IMR-90 (cell line): ENCODE results near the gene CC2D2A. TPM values are rescaled to one million over a fixed set of nuclear protein-coding genes. Genes with fewer than 3 reads are reported as not detected.

ENCODE experiments used
- ATAC-seq: fragments of 200-7000 bp; cut with Tn5 transposase; 2 replicates; pipeline ENCODE4 v1.9.1; 2020; ENCODE audit warnings: low read depth, mild to moderate bottlenecking, moderate library complexity
- BruUV-seq: library from RNA; stranded (reverse); fragments of 400-500 nt; replicated peaks from 2 replicates; lab custom pipeline; 2021; lab: Mats Ljungman, UMichigan
- CTCF ChIA-PET: fragments of 300-600 bp; formaldehyde crosslinking; extraction: SDS; loops from one replicate; lab custom pipeline; 2021; ENCODE audit warnings: antibody characterized with exemption; lab: Yijun Ruan, JAX
- POLR2A ChIA-PET: fragments of 300-600 bp; sonication (Branson Sonifier 250); formaldehyde crosslinking; loops from one replicate; lab custom pipeline; 2022; ENCODE audit warnings: antibody characterized with exemption; ENCODE audit not compliant: unreplicated experiment; lab: Charles Lee
- DNase-seq: peaks from one replicate; pipeline ENCODE4 v3.0.0; 2013
- H2AFZ ChIP-seq: replicated peaks from 2 replicates; pipeline ENCODE3; 2013; ENCODE audit warnings: low read length, mild to moderate bottlenecking; ENCODE audit not compliant: poor library complexity
- H2AK5ac ChIP-seq: 2 replicates; pipeline ENCODE4 v1.6.1; 2013; ENCODE audit warnings: low read depth, low read length, inconsistent platforms
- H2AK9ac ChIP-seq: replicated peaks from 2 replicates; pipeline ENCODE3; 2013; ENCODE audit warnings: mild to moderate bottlenecking, low read depth, low read length, moderate library complexity; ENCODE audit not compliant: poor library complexity
- H2BK120ac ChIP-seq: 2 replicates; pipeline ENCODE4 v1.6.1; 2013; ENCODE audit warnings: low read depth, low read length, inconsistent platforms
- H2BK15ac ChIP-seq: 3 replicates; pipeline ENCODE4 v1.6.1; 2013; ENCODE audit warnings: low read depth, low read length, inconsistent platforms
- H2BK20ac ChIP-seq: 2 replicates; pipeline ENCODE4 v1.6.1; 2013; ENCODE audit warnings: low read depth, mild to moderate bottlenecking, inconsistent platforms, low read length, moderate library complexity
- H2BK5ac ChIP-seq: 2 replicates; pipeline ENCODE4 v1.6.1; 2013; ENCODE audit warnings: mild to moderate bottlenecking, low read depth, low read length, inconsistent platforms; ENCODE audit not compliant: poor library complexity, severe bottlenecking
- H3K14ac ChIP-seq: replicated peaks from 2 replicates; pipeline ENCODE4 v1.6.1; 2013; ENCODE audit warnings: low read depth, low read length, inconsistent platforms
- H3K18ac ChIP-seq: 2 replicates; pipeline ENCODE4 v1.6.1; 2013; ENCODE audit warnings: low read depth, low read length, control low read depth
- H3K23ac ChIP-seq: 2 replicates; pipeline ENCODE4 v1.6.1; 2013; ENCODE audit warnings: low read depth, low read length, inconsistent platforms
- H3K27ac ChIP-seq: 2 replicates; pipeline ENCODE4 v1.5.1; 2013; ENCODE audit warnings: mild to moderate bottlenecking, control low read depth, low read length; ENCODE audit not compliant: insufficient read depth
- H3K27me3 ChIP-seq: 2 replicates; pipeline ENCODE4 v1.6.1; 2013; ENCODE audit warnings: low read length; ENCODE audit not compliant: control insufficient read depth, insufficient read depth
- H3K36me3 ChIP-seq: 2 replicates; pipeline ENCODE4 v1.6.1; 2013; ENCODE audit warnings: low read length, mixed read lengths; ENCODE audit not compliant: control insufficient read depth, insufficient read depth
- H3K4ac ChIP-seq: 2 replicates; pipeline ENCODE4 v1.6.1; 2013; ENCODE audit warnings: low read depth, low read length, inconsistent platforms
- H3K4me1 ChIP-seq: 2 replicates; pipeline ENCODE4 v1.6.1; 2013; ENCODE audit warnings: low read length, mixed read lengths; ENCODE audit not compliant: control insufficient read depth, insufficient read depth
- H3K4me2 ChIP-seq: 2 replicates; pipeline ENCODE4 v1.6.1; 2013; ENCODE audit warnings: low read depth, mild to moderate bottlenecking, control low read depth, low read length, moderate library complexity
- H3K4me3 ChIP-seq: 2 replicates; pipeline ENCODE4 v1.5.1; 2013; ENCODE audit warnings: low read depth, mild to moderate bottlenecking, control low read depth, low read length, moderate library complexity; ENCODE audit not compliant: insufficient read depth
- H3K56ac ChIP-seq: 2 replicates; pipeline ENCODE4 v1.6.1; 2013; ENCODE audit warnings: low read length, inconsistent platforms; ENCODE audit not compliant: insufficient read depth; ENCODE audit errors: extremely low read depth
- H3K79me1 ChIP-seq, 2 experiments: 2 replicates each; pipeline ENCODE4 v1.6.1; 2013; ENCODE audit warnings: low read length in 2 of 2, inconsistent platforms in 1 of 2, low read depth in 1 of 2
- H3K9ac ChIP-seq: 2 replicates; pipeline ENCODE4 v1.6.1; 2013; ENCODE audit warnings: low read depth, low read length, control low read depth
- H3K9me1 ChIP-seq: 2 replicates; pipeline ENCODE4 v1.6.1; 2013; ENCODE audit warnings: low read length, inconsistent platforms; ENCODE audit not compliant: insufficient read depth
- H3K9me3 ChIP-seq: 2 replicates; pipeline ENCODE4 v1.6.1; 2013; ENCODE audit warnings: low read length; ENCODE audit not compliant: control insufficient read depth, insufficient read depth
- H4K20me1 ChIP-seq: 2 replicates; pipeline ENCODE4 v1.6.1; 2013; ENCODE audit warnings: low read length, inconsistent platforms; ENCODE audit not compliant: insufficient read depth
- H4K5ac ChIP-seq: 2 replicates; pipeline ENCODE4 v1.6.1; 2013; ENCODE audit warnings: mild to moderate bottlenecking, low read depth, low read length, control low read depth
- H4K8ac ChIP-seq, 2 experiments: 2 replicates each; pipeline ENCODE4 v1.6.1; 2013; ENCODE audit warnings: low read depth in 2 of 2, low read length in 2 of 2, control low read depth in 1 of 2, inconsistent platforms in 1 of 2
- H4K91ac ChIP-seq: 2 replicates; pipeline ENCODE4 v1.6.1; 2013; ENCODE audit warnings: low read depth, low read length, inconsistent platforms; ENCODE audit not compliant: insufficient read depth
- CEBPB ChIP-seq: IDR thresholded peaks from 2 replicates; pipeline ENCODE4 v1.6.1; 2012; ENCODE audit warnings: low read depth, low read length, improper control_type of control experiment
- CHD1 ChIP-seq: IDR thresholded peaks from 2 replicates; pipeline ENCODE4 v1.6.1; 2012; ENCODE audit warnings: low read depth, low read length, improper control_type of control experiment
- FOS ChIP-seq: fragments of 150-350 bp; IDR thresholded peaks from 2 replicates; pipeline ENCODE4 v1.6.1; 2016; ENCODE audit warnings: low read depth, low read length
- MAFK ChIP-seq: IDR thresholded peaks from 2 replicates; pipeline ENCODE4 v1.6.1; 2012; ENCODE audit warnings: low read depth, low read length, improper control_type of control experiment
- MAZ ChIP-seq: IDR thresholded peaks from 2 replicates; pipeline ENCODE4 v1.6.1; 2012; ENCODE audit warnings: low read depth, mild to moderate bottlenecking, low read length, improper control_type of control experiment, moderate library complexity, borderline replicate concordance
- NFE2L2 ChIP-seq: fragments of 150-350 bp; IDR thresholded peaks from 2 replicates; pipeline ENCODE4 v1.6.1; 2016; ENCODE audit warnings: low read depth, mild to moderate bottlenecking, low read length
- POLR2A ChIP-seq: IDR thresholded peaks from 2 replicates; pipeline ENCODE4 v1.6.1; 2012; ENCODE audit warnings: mild to moderate bottlenecking, low read depth, low read length
- RAD21 ChIP-seq: IDR thresholded peaks from 2 replicates; pipeline ENCODE4 v1.6.1; 2012; ENCODE audit warnings: low read length, improper control_type of control experiment
- RFX5 ChIP-seq: IDR thresholded peaks from 2 replicates; pipeline ENCODE4 v1.8.0; 2012; ENCODE audit warnings: low read depth, mild to moderate bottlenecking, low read length, moderate library complexity
- SMC3 ChIP-seq: fragments of 150-350 bp; IDR thresholded peaks from 2 replicates; pipeline ENCODE4 v1.6.1; 2016; ENCODE audit warnings: low read depth, mild to moderate bottlenecking, antibody characterized with exemption, low read length, moderate library complexity
- WGBS, 2 experiments: methylation state at CpG; one replicate each; pipeline versions ENCODE4 v1.1.5 to v1.1.7; 2013; ENCODE audit warnings: missing lambda C conversion rate in 2 of 2; ENCODE audit not compliant: insufficient read length in 1 of 2; ENCODE audit errors: extremely low coverage in 2 of 2; 5-methylcytosine and 5-hydroxymethylcytosine counted together
- dilution Hi-C: fragments of 300-500 bp; cut with HindIII; formaldehyde crosslinking; loops from one replicate; pipeline ENCODE4 v1.14.3; 2018; ENCODE audit warnings: low sequenced_read_pairs; ENCODE audit not compliant: unreplicated experiment
- in situ Hi-C: fragments of 300-500 bp; cut with MboI; formaldehyde crosslinking; loops from 3 replicates; pipeline ENCODE4 v1.14.3; 2019; ENCODE audit warnings: low sequenced_read_pairs, inconsistent platforms, mixed read lengths
- intact Hi-C: fragments of 100-400 bp; cut with micrococcal nuclease; formaldehyde crosslinking; loops from 2 replicates; pipeline ENCODE4 v1.10.0; 2022
- polyA plus RNA-seq, 3 experiments: library from polyadenylated mRNA; depleted of rRNA; stranded (reverse); fragments of >200 nt; gene quantifications; 2 replicates each; pipeline ENCODE4 v1.2.3, GENCODE V29; 2012; ENCODE audit warnings: low replicate concordance in 1 of 3
- total RNA-seq: library from RNA; depleted of rRNA; stranded (reverse); fragments of >200 nt; gene quantifications from 2 replicates; pipeline ENCODE4 v1.2.3, GENCODE V29; 2012
- TF ChIP-seq, protein P1 (sequence below): fragments of 150-350 bp; IDR thresholded peaks from 2 replicates; pipeline ENCODE4 v1.6.1; 2017; ENCODE audit warnings: mild to moderate bottlenecking, antibody characterized with exemption, low read length, low read depth
- TF ChIP-seq, protein P2 (sequence below): fragments of 150-350 bp; IDR thresholded peaks from 2 replicates; pipeline ENCODE4 v1.6.1; 2016; ENCODE audit warnings: low read depth, mild to moderate bottlenecking, low read length, moderate library complexity, borderline replicate concordance

CC2D2A gene
- total and polyA plus RNA-seq, 2 of the 4 experiments (the other 2 are of a cell fraction), result 20.8 to 26.3 TPM

DNA sequence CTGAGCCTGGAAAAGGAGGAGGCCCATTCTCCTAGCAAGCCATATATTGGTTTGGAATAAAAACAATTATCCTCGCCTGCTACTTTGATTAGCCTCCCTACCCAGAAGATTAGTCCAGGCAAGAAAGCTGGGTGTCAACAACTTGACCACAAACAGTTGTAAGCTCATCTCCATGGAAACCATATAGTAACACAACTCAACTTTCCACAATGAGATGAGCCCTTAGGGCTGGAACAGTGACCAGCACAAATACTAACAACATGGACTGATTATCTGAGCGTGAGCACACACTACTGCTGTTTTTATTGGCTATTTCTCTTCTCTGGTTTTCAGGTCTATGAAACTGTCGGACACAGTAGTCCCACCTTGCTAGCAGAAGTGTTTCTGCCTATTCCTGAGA, 80.8 kb downstream of the CC2D2A start:
- Histone ChIP-seq H3K18ac (no peak overlapping the region), H3K27ac (no peak overlapping the region), H2BK20ac (no peak overlapping the region), H2BK5ac (no peak overlapping the region), H3K27me3 (no peaks in the 10 kb centered on the region), H2AK9ac (no peak overlapping the region), H3K36me3 (peaks cover 20% of the 10 kb centered on the region), H3K9me3 (no peaks in the 10 kb centered on the region), H2AFZ (no peak overlapping the region), H3K14ac (no peak overlapping the region), H3K56ac (no peak overlapping the region), H3K4me3 (no peak overlapping the region), H3K4ac (no peak overlapping the region), H3K9me1 (0 out of 2 replicates have a peak, but pooled peaks cover 3% of the 10 kb centered on the region), H4K5ac (no peak overlapping the region), H2AK5ac (no peak overlapping the region), H4K91ac (no peak overlapping the region), H2BK15ac (no peak overlapping the region), H4K8ac (no peak overlapping the region), H3K9ac (no peak overlapping the region), H3K23ac (no peak overlapping the region), H3K79me1 (no peaks in the 10 kb centered on the region), H3K4me1 (no peaks in the 10 kb centered on the region), H3K4me2 (no peak overlapping the region), H2BK120ac (no peak overlapping the region), H4K20me1 (no peaks in the 10 kb centered on the region)
- POLR2A ChIA-PET, result no interaction called here
- intact Hi-C loops (no loop called here), in situ Hi-C loops (no loop called here), dilution Hi-C loops (no loop called here)
- ATAC-seq (no peak), DNase-seq (no peak)
- BruUV-seq, result no TSS peak
- TF ChIP-seq, protein P1, sequence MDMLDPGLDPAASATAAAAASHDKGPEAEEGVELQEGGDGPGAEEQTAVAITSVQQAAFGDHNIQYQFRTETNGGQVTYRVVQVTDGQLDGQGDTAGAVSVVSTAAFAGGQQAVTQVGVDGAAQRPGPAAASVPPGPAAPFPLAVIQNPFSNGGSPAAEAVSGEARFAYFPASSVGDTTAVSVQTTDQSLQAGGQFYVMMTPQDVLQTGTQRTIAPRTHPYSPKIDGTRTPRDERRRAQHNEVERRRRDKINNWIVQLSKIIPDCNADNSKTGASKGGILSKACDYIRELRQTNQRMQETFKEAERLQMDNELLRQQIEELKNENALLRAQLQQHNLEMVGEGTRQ, result no peak
- no peak for TF ChIP-seq RFX5
- TF ChIP-seq MAFK, result no peak
- no peak for TF ChIP-seq RAD21
- no peak for TF ChIP-seq FOS
- TF ChIP-seq, protein P2, sequence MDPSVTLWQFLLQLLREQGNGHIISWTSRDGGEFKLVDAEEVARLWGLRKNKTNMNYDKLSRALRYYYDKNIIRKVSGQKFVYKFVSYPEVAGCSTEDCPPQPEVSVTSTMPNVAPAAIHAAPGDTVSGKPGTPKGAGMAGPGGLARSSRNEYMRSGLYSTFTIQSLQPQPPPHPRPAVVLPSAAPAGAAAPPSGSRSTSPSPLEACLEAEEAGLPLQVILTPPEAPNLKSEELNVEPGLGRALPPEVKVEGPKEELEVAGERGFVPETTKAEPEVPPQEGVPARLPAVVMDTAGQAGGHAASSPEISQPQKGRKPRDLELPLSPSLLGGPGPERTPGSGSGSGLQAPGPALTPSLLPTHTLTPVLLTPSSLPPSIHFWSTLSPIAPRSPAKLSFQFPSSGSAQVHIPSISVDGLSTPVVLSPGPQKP, result no peak
- TF ChIP-seq SMC3, result no peak
- no peak for TF ChIP-seq NFE2L2
- no peak for TF ChIP-seq CEBPB
- TF ChIP-seq POLR2A, result no peak
- no peak for TF ChIP-seq MAZ
- no peak for TF ChIP-seq CHD1
- CTCF ChIA-PET, result no interaction called here
- no CpG with 5 or more reads among the region's 3 CpGs for WGBS, 2 experiments
